Measurements from ENCODE around the gene NOXRED1.

NOXRED1 gene

DNA sequence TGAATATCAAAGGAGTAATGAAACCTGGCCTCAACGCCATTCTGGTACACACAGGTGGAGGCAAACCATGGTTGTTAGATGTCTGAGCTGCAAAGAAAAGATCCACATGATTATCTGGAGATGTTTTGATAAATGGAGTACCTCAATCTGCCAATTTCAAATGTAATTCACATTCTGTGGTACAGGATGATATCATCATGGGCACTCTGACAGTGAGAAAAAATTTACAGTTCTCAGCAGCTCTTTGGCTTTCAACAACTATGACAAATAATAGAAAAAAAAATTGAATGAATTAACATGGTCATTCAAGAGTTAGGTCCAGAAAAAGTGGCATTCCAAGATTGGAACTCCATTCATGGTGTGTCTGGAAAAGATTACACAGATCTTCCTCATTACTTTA, 63.7 kb downstream of the NOXRED1 start:
- DNase-seq, result no peak
- Histone ChIP-seq H3K4me1 (no peaks in the 10 kb centered on the region), H3K4me3 (ENCODE audit: low read depth, low read length) (no peak overlapping the region), H3K36me3 (no peaks in the 10 kb centered on the region), H3K9me3 (no peaks in the 10 kb centered on the region), H3K27me3 (no peaks in the 10 kb centered on the region)
- TF ChIP-seq, protein P1, sequence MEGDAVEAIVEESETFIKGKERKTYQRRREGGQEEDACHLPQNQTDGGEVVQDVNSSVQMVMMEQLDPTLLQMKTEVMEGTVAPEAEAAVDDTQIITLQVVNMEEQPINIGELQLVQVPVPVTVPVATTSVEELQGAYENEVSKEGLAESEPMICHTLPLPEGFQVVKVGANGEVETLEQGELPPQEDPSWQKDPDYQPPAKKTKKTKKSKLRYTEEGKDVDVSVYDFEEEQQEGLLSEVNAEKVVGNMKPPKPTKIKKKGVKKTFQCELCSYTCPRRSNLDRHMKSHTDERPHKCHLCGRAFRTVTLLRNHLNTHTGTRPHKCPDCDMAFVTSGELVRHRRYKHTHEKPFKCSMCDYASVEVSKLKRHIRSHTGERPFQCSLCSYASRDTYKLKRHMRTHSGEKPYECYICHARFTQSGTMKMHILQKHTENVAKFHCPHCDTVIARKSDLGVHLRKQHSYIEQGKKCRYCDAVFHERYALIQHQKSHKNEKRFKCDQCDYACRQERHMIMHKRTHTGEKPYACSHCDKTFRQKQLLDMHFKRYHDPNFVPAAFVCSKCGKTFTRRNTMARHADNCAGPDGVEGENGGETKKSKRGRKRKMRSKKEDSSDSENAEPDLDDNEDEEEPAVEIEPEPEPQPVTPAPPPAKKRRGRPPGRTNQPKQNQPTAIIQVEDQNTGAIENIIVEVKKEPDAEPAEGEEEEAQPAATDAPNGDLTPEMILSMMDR (IDR thresholded peaks at IDR 0.05; ENCODE audit: low read depth, low read length), result no peak

DNA sequence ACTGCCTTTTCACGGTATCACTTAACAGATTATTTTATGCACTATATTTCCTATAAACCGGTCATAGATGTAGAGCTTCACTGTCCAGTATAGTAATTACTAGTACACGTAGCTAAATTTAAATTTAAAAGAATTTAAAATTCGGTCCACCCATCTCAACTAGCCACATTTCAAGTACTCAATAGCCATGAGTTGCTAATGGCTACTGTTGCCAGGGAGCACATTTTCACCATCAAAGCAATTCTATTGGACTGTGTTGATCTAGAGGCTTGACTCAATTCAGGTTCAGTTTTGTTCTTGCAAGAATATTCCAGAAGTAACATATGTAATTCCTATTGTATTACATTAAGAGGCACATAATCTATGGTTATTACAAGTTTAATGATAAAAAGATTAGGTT, 66.4 kb downstream of the NOXRED1 start:
- H3K36me3 ChIP-seq, result no peaks in the 10 kb centered on the region
- no peak for DNase-seq
- no peak overlapping the region for H3K4me3 ChIP-seq (ENCODE audit: low read depth, low read length)
- no peaks in the 10 kb centered on the region for H3K4me1 ChIP-seq
- no peaks in the 10 kb centered on the region for H3K9me3 ChIP-seq
- TF ChIP-seq, protein P1 (IDR thresholded peaks at IDR 0.05; ENCODE audit: low read depth, low read length), result no peak
- no peaks in the 10 kb centered on the region for H3K27me3 ChIP-seq

DNA sequence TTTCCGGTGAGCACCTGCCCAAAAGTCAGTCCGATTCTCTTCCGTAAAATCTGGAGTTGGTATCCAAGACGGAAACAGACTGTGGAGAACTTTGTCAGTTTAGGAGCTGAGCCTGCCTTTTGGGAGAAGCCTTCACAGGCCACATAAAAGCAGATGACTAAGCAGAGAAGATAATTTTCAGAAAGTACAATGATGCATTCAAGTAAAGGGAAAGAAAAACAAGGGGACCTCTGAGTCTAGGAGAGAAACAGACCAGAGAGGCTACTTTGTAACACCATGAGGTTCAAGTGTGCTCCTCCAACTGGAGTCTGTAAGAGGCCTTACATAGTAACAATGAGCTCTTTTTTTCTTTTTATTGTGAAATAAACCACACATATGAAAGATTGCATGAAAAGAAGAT, 67.5 kb downstream of the NOXRED1 start:
- Histone ChIP-seq H3K27me3 (no peaks in the 10 kb centered on the region), H3K4me3 (ENCODE audit: low read depth, low read length) (no peak overlapping the region), H3K36me3 (no peaks in the 10 kb centered on the region), H3K9me3 (no peaks in the 10 kb centered on the region), H3K4me1 (peaks cover 2% of the 10 kb centered on the region)
- TF ChIP-seq, protein P1 (IDR thresholded peaks at IDR 0.05; ENCODE audit: low read depth, low read length), result no peak
- no peak for DNase-seq

DNA sequence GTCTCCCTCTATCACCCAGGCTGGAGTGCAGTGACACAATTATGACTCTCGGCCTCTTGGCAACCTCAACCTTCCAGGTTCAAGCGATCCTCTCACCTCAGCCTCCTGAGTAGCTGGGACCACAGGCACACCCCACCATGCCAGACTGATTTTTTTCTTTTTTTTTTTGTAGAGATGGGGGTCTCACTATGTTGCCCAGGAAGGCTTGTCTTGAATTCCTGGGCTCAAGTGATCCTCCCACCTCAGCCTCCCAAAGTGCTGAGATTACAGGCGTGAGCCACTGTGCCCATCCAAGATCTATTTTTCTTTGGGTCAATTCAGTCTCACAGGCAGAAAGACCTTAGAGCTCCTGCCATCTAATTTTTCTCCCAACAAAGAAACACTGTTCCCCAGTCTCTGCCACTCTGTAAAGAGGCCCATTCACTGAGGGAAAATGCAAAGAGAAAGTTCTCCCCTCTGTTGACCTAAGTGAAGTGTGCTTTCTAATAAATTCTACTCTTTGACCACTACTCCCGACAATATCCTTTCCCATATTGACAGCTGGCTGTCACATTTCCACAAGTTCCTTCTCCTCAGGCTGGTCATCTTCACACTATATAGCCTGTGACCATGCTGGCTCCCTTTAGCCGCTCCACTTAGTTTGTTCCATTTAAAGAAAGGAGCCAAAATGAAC, 69.7 kb downstream of the NOXRED1 start:
- Histone ChIP-seq H3K4me3 (ENCODE audit: low read depth, low read length) (no peak overlapping the region), H3K36me3 (no peaks in the 10 kb centered on the region), H3K9me3 (no peaks in the 10 kb centered on the region), H3K27me3 (no peaks in the 10 kb centered on the region), H3K4me1 (peaks cover 7% of the 10 kb centered on the region)
- DNase-seq, result no peak
- TF ChIP-seq, protein P1 (IDR thresholded peaks at IDR 0.05; ENCODE audit: low read depth, low read length), result no peak

DNA sequence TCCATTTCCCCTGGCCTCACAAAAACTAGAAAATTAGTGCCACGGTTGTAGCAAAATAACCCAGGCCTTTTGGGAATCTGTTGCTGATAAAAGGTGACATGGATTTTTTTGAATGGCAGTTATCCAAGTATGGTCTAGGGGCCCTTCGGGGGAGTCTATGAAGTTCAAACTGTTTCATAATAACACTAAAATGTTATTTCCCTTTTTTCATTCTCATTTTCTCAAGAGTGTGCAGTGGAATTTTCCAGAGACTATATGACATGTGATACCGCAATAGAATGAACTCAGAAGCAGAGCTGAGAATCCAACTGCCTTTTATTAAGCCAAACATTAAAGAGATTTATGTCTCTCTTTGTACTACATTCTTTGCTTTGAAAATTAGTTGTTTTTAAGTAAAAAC, 75.6 kb downstream of the NOXRED1 start:
- no peak for DNase-seq
- Histone ChIP-seq H3K4me3 (ENCODE audit: low read depth, low read length) (no peak overlapping the region), H3K4me1 (peaks cover 7% of the 10 kb centered on the region), H3K9me3 (no peaks in the 10 kb centered on the region), H3K36me3 (0 out of 2 replicates have a peak, but pooled peaks cover 7% of the 10 kb centered on the region), H3K27me3 (no peaks in the 10 kb centered on the region)
- TF ChIP-seq, protein P1 (IDR thresholded peaks at IDR 0.05; ENCODE audit: low read depth, low read length), result no peak

DNA sequence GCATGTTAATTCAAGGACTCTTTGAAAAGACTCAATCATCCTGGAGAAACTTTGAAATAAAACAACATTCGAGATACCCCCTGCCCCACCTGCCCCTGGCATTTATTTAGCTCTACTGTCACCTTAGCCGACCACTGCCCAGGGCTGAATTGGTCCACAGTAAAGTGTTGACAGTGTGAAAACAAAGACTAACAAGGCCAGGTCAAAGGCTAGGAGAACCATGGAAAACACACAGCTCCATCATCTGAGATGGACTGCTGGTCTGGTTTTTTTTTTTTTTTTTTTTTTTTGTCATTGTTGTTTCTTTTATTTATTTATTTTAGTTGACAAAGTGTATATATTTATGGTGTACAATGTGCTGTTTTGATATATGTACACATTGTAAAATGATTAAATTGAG, 76.8 kb downstream of the NOXRED1 start:
- TF ChIP-seq, protein P1 (IDR thresholded peaks at IDR 0.05; ENCODE audit: low read depth, low read length), result no peak
- peaks cover 9% of the 10 kb centered on the region; the same call in 1 of the 2 replicates for H3K36me3 ChIP-seq
- no peaks in the 10 kb centered on the region for H3K9me3 ChIP-seq
- DNase-seq, result no peak
- H3K4me1 ChIP-seq, result peaks cover 7% of the 10 kb centered on the region
- no peak overlapping the region for H3K4me3 ChIP-seq (ENCODE audit: low read depth, low read length)
- H3K27me3 ChIP-seq, result no peaks in the 10 kb centered on the region
